ENCODE results near the gene RGS10.
"Not testable (repeated sequence)": the region's sequence is repeated elsewhere in the genome, so short reads cannot be mapped to it uniquely, and the experiment has no call there.

The RGS10 gene

GRCh38 chr10:119538632-119539358, 3.7 kb downstream of the RGS10 start:
- DNase-seq (ENCODE audit: low spot score), result no peak

GRCh38 chr10:119537953-119538630, 4.4 kb downstream of the RGS10 start:
- DNase-seq (ENCODE audit: low spot score), result no peak

GRCh38 chr10:119536508-119537025, 6.0 kb downstream of the RGS10 start:
- DNase-seq (ENCODE audit: low spot score), result no peak

- no peak for DNase-seq (ENCODE audit: low spot score)
These were observed 6.5 kb downstream of the RGS10 start for GRCh38 chr10:119535837-119536507.

GRCh38 chr10:119535305-119535704, 7.2 kb downstream of the RGS10 start:
- no peak for DNase-seq (ENCODE audit: low spot score)

GRCh38 chr10:119533473-119533872, 9.0 kb downstream of the RGS10 start:
- no peak for DNase-seq (ENCODE audit: low spot score)

GRCh38 chr10:119532791-119533190, 9.7 kb downstream of the RGS10 start:
- DNase-seq (ENCODE audit: low spot score), result not testable (repeated sequence)

GRCh38 chr10:119532251-119532650, 10.3 kb downstream of the RGS10 start:
- not testable (repeated sequence) for DNase-seq (ENCODE audit: low spot score)

- DNase-seq (ENCODE audit: low spot score), result no peak
These were observed 11.5 kb downstream of the RGS10 start for GRCh38 chr10:119531067-119531466.

GRCh38 chr10:119528663-119529237, 13.8 kb downstream of the RGS10 start:
- DNase-seq (ENCODE audit: low spot score), result peak; percentile 65

GRCh38 chr10:119526621-119527592, 15.6 kb downstream of the RGS10 start:
- no peak for DNase-seq (ENCODE audit: low spot score)

GRCh38 chr10:119526149-119526548, 16.4 kb downstream of the RGS10 start:
- no peak for DNase-seq (ENCODE audit: low spot score)

- no peak for DNase-seq (ENCODE audit: low spot score)
These were observed 17.4 kb downstream of the RGS10 start for GRCh38 chr10:119525116-119525515.

- no peak for DNase-seq (ENCODE audit: low spot score)
These were observed 17.8 kb downstream of the RGS10 start for GRCh38 chr10:119524720-119525070.

- DNase-seq (ENCODE audit: low spot score), result no peak
These were observed 18.4 kb downstream of the RGS10 start for GRCh38 chr10:119523895-119524719.

- no peak for DNase-seq (ENCODE audit: low spot score)
These were observed 19.6 kb downstream of the RGS10 start for GRCh38 chr10:119522747-119523426.

GRCh38 chr10:119521443-119522204, 20.9 kb downstream of the RGS10 start:
- peak; percentile 89 for DNase-seq (ENCODE audit: low spot score)

- DNase-seq (ENCODE audit: low spot score), result no peak
These were observed 22.2 kb downstream of the RGS10 start for GRCh38 chr10:119520283-119520682.

- no peak for DNase-seq (ENCODE audit: low spot score)
These were observed 23.6 kb downstream of the RGS10 start for GRCh38 chr10:119518936-119519335.

All from kidney capillary endothelial cell (primary cell).